HepG2 (cell line): ENCODE results near the gene PCBP1. TPM values are rescaled to one million over a fixed set of nuclear protein-coding genes. Genes with fewer than 3 reads are reported as not detected.

Experiments
- FOXO1 ChIP-seq: sonication (generic); formaldehyde crosslinking; IDR thresholded peaks from 2 replicates; pipeline ENCODE4 v1.4.0; 2020; ENCODE audit warnings: missing genetic modification reagents
- RFXANK ChIP-seq: IDR thresholded peaks from 2 replicates; pipeline ENCODE4 v1.6.1; 2016
- SIX1 ChIP-seq: sonication (generic); formaldehyde crosslinking; IDR thresholded peaks from 2 replicates; pipeline ENCODE4 v1.4.0; 2020; ENCODE audit warnings: missing genetic modification reagents, borderline replicate concordance
- SMAD9 ChIP-seq: sonication (generic); formaldehyde crosslinking; IDR thresholded peaks from 2 replicates; pipeline ENCODE4 v1.5.1; 2020; ENCODE audit warnings: mild to moderate bottlenecking, missing genetic modification reagents
- ZNF264 ChIP-seq: sonication (generic); formaldehyde crosslinking; IDR thresholded peaks from 2 replicates; pipeline ENCODE4 v1.4.0; 2020; ENCODE audit warnings: missing genetic modification reagents
- ZNF674 ChIP-seq: sonication (generic); formaldehyde crosslinking; IDR thresholded peaks from 2 replicates; pipeline ENCODE4 v1.5.0; 2020; ENCODE audit warnings: low read depth, mild to moderate bottlenecking, missing genetic modification reagents
- ZNF879 ChIP-seq: sonication (generic); formaldehyde crosslinking; IDR thresholded peaks from 2 replicates; pipeline ENCODE4 v1.8.1; 2023; ENCODE audit warnings: missing genetic modification reagents
- polyA plus RNA-seq, 8 experiments: library from polyadenylated mRNA; depleted of rRNA in 3 of 8; stranded (reverse) in 7 of 8; unstranded in 1 of 8; fragments of >200 nt; fragmentation: Illumina TruSeq in 4 of 8; extraction: Trizol in 4 of 8; gene quantifications; 2 replicates each; pipeline versions ENCODE4 v1.2.1 to v1.2.3, GENCODE V29; 2011 to 2016; ENCODE audit warnings: low read depth in 4 of 8, missing spikeins in 1 of 8, mixed read lengths in 1 of 8; ENCODE audit not compliant: insufficient read depth in 1 of 8
- total RNA-seq, 5 experiments: library from RNA; depleted of rRNA; stranded (reverse); fragments of >200 nt; fragmentation: Illumina TruSeq; extraction: Trizol; gene quantifications; 2 replicates each; pipeline ENCODE4 v1.2.3, GENCODE V29; 2016; ENCODE audit warnings: low read depth in 1 of 5
- TF ChIP-seq, protein P1 (sequence below), 2 experiments: fragments of 450-650 bp in 1 of 2; sonication (generic) in 1 of 2; formaldehyde crosslinking in 1 of 2; IDR thresholded peaks; 2 replicates each; pipeline versions ENCODE4 v1.6.1 to v1.8.0; 2016 to 2022; ENCODE audit warnings: antibody characterized with exemption in 1 of 2, mild to moderate bottlenecking in 1 of 2, missing genetic modification reagents in 1 of 2
- TF ChIP-seq, protein P2 (sequence below): sonication (generic); formaldehyde crosslinking; IDR thresholded peaks from 2 replicates; pipeline ENCODE4 v1.4.0; 2020; ENCODE audit warnings: mild to moderate bottlenecking, missing genetic modification reagents, borderline replicate concordance
- TF ChIP-seq, protein P3 (sequence below): sonication (generic); formaldehyde crosslinking; IDR thresholded peaks from 2 replicates; pipeline ENCODE4 v1.5.0; 2020; ENCODE audit warnings: missing genetic modification reagents, mild to moderate bottlenecking, borderline replicate concordance

Gene PCBP1
- total and polyA plus RNA-seq, 2 of the 13 experiments (the other 11 are each of a cell fraction or from before 2014, with no cell fraction given) = 32.0 to 137 TPM

DNA sequence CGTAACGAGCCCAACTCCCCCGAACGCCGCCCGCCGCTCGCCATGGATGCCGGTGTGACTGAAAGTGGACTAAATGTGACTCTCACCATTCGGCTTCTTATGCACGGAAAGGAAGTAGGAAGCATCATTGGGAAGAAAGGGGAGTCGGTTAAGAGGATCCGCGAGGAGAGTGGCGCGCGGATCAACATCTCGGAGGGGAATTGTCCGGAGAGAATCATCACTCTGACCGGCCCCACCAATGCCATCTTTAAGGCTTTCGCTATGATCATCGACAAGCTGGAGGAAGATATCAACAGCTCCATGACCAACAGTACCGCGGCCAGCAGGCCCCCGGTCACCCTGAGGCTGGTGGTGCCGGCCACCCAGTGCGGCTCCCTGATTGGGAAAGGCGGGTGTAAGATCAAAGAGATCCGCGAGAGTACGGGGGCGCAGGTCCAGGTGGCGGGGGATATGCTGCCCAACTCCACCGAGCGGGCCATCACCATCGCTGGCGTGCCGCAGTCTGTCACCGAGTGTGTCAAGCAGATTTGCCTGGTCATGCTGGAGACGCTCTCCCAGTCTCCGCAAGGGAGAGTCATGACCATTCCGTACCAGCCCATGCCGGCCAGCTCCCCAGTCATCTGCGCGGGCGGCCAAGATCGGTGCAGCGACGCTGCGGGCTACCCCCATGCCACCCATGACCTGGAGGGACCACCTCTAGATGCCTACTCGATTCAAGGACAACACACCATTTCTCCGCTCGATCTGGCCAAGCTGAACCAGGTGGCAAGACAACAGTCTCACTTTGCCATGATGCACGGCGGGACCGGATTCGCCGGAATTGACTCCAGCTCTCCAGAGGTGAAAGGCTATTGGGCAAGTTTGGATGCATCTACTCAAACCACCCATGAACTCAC lies 673 bp downstream of the PCBP1 start (continued):
- TF ChIP-seq, protein P1, sequence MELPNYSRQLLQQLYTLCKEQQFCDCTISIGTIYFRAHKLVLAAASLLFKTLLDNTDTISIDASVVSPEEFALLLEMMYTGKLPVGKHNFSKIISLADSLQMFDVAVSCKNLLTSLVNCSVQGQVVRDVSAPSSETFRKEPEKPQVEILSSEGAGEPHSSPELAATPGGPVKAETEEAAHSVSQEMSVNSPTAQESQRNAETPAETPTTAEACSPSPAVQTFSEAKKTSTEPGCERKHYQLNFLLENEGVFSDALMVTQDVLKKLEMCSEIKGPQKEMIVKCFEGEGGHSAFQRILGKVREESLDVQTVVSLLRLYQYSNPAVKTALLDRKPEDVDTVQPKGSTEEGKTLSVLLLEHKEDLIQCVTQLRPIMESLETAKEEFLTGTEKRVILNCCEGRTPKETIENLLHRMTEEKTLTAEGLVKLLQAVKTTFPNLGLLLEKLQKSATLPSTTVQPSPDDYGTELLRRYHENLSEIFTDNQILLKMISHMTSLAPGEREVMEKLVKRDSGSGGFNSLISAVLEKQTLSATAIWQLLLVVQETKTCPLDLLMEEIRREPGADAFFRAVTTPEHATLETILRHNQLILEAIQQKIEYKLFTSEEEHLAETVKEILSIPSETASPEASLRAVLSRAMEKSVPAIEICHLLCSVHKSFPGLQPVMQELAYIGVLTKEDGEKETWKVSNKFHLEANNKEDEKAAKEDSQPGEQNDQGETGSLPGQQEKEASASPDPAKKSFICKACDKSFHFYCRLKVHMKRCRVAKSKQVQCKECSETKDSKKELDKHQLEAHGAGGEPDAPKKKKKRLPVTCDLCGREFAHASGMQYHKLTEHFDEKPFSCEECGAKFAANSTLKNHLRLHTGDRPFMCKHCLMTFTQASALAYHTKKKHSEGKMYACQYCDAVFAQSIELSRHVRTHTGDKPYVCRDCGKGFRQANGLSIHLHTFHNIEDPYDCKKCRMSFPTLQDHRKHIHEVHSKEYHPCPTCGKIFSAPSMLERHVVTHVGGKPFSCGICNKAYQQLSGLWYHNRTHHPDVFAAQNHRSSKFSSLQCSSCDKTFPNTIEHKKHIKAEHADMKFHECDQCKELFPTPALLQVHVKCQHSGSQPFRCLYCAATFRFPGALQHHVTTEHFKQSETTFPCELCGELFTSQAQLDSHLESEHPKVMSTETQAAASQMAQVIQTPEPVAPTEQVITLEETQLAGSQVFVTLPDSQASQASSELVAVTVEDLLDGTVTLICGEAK (IDR thresholded peaks at IDR 0.05) = no peak
- TF ChIP-seq, protein P1 (CRISPR knock-in tag; IDR thresholded peaks at IDR 0.05) = peak; percentile 37; the same call in 1 of the 2 replicates
- TF ChIP-seq FOXO1 (CRISPR knock-in tag) (peak; percentile 38; the same call in 1 of the 2 replicates), ZNF674 (CRISPR knock-in tag) (no peak), SIX1 (CRISPR knock-in tag) (no peak), ZNF264 (CRISPR knock-in tag) (no peak), SMAD9 (CRISPR knock-in tag) (no peak), RFXANK (CRISPR knock-in tag) (no peak), ZNF879 (CRISPR knock-in tag) (peak; percentile 2; the same call in 1 of the 2 replicates)
- TF ChIP-seq, protein P2, sequence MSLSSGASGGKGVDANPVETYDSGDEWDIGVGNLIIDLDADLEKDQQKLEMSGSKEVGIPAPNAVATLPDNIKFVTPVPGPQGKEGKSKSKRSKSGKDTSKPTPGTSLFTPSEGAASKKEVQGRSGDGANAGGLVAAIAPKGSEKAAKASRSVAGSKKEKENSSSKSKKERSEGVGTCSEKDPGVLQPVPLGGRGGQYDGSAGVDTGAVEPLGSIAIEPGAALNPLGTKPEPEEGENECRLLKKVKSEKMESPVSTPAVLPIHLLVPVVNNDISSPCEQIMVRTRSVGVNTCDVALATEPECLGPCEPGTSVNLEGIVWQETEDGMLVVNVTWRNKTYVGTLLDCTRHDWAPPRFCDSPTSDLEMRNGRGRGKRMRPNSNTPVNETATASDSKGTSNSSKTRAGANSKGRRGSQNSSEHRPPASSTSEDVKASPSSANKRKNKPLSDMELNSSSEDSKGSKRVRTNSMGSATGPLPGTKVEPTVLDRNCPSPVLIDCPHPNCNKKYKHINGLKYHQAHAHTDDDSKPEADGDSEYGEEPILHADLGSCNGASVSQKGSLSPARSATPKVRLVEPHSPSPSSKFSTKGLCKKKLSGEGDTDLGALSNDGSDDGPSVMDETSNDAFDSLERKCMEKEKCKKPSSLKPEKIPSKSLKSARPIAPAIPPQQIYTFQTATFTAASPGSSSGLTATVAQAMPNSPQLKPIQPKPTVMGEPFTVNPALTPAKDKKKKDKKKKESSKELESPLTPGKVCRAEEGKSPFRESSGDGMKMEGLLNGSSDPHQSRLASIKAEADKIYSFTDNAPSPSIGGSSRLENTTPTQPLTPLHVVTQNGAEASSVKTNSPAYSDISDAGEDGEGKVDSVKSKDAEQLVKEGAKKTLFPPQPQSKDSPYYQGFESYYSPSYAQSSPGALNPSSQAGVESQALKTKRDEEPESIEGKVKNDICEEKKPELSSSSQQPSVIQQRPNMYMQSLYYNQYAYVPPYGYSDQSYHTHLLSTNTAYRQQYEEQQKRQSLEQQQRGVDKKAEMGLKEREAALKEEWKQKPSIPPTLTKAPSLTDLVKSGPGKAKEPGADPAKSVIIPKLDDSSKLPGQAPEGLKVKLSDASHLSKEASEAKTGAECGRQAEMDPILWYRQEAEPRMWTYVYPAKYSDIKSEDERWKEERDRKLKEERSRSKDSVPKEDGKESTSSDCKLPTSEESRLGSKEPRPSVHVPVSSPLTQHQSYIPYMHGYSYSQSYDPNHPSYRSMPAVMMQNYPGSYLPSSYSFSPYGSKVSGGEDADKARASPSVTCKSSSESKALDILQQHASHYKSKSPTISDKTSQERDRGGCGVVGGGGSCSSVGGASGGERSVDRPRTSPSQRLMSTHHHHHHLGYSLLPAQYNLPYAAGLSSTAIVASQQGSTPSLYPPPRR (CRISPR knock-in tag) = peak; percentile 31; the same call in 1 of the 2 replicates
- TF ChIP-seq, protein P3, sequence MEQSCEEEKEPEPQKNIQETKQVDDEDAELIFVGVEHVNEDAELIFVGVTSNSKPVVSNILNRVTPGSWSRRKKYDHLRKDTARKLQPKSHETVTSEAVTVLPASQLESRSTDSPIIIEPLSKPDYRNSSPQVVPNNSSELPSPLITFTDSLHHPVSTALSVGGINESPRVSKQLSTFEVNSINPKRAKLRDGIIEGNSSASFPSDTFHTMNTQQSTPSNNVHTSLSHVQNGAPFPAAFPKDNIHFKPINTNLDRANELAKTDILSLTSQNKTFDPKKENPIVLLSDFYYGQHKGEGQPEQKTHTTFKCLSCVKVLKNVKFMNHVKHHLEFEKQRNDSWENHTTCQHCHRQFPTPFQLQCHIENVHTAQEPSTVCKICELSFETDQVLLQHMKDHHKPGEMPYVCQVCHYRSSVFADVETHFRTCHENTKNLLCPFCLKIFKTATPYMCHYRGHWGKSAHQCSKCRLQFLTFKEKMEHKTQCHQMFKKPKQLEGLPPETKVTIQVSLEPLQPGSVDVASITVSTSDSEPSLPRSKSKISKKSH (CRISPR knock-in tag) = peak; percentile 93
